Sigmoid colon (tissue), 4 donors: ENCODE results near the gene PDCD2L.

Experiments
- POLR2AphosphoS5 ChIP-seq, 4 donors: sonication (generic); formaldehyde crosslinking; IDR thresholded peaks; one replicate each; pipeline ENCODE4 v1.6.1; 2017; ENCODE audit warnings: antibody characterized with exemption in 4 of 4
- TF ChIP-seq, protein P1 (sequence below), 4 experiments: fragments of 450-650 bp in 3 of 4; fragments of 200-600 bp in 1 of 4; IDR thresholded peaks; one replicate each; pipeline ENCODE4 v1.5.1; 2016 to 2019; ENCODE audit warnings: antibody characterized with exemption in 4 of 4, mild to moderate bottlenecking in 3 of 4, moderate library complexity in 2 of 4

DNA sequence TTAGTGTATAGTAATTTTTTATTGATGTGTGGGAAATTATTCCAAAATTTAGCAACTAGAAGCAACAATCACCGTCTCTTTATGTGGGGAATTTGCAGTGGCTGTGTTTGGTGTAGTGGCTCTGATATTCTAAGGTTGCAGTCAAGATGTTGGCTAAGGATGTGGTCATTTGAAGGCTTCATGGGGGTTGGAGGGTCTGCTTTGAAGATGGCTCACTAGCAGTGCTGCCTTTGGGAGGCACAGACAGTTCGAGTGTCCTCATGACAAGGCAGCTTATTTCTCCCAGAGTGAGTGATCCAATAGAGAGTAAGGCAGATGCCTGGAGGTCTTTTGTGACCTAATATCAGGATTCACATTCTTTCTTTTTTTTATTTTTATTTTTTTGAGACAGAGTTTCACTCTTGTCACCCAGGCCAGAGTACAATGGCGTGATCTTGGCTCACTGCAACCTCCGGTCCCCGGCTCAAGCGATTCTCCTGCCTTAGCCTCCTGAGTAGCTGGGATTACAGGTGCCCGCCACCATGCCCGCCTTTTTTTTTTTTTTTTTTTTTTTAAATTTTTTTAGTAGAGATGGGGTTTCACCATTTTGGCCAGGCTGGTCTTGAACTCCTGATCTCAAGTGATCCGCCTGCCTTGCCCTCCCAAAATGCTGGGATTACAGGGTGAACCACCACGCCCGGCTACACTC lies 30.5 kb upstream of the PDCD2L start:
- TF ChIP-seq, protein P1, sequence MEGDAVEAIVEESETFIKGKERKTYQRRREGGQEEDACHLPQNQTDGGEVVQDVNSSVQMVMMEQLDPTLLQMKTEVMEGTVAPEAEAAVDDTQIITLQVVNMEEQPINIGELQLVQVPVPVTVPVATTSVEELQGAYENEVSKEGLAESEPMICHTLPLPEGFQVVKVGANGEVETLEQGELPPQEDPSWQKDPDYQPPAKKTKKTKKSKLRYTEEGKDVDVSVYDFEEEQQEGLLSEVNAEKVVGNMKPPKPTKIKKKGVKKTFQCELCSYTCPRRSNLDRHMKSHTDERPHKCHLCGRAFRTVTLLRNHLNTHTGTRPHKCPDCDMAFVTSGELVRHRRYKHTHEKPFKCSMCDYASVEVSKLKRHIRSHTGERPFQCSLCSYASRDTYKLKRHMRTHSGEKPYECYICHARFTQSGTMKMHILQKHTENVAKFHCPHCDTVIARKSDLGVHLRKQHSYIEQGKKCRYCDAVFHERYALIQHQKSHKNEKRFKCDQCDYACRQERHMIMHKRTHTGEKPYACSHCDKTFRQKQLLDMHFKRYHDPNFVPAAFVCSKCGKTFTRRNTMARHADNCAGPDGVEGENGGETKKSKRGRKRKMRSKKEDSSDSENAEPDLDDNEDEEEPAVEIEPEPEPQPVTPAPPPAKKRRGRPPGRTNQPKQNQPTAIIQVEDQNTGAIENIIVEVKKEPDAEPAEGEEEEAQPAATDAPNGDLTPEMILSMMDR (IDR thresholded peaks at IDR 0.05), result no peak
- TF ChIP-seq POLR2AphosphoS5 (IDR thresholded peaks at IDR 0.05), result no peak
